GM21529 (cell line): Measurements from ENCODE around the gene CCDC86.

Experiments
- ATAC-seq: cut with Tn5 transposase; IDR thresholded peaks from one replicate; pipeline ENCODE4 v1.9.1; 2021; ENCODE audit not compliant: unreplicated experiment

Gene CCDC86

GRCh38 chr11:60852117-60852981 is 10.4 kb downstream of the CCDC86 start:
- ATAC-seq = no peak

- no peak for ATAC-seq
Observed at GRCh38 chr11:60852982-60853950, 11.4 kb downstream of the CCDC86 start.

- ATAC-seq = no peak
Observed at GRCh38 chr11:60854140-60854846, 12.4 kb downstream of the CCDC86 start.

- ATAC-seq = no peak
Observed at GRCh38 chr11:60854847-60855725, 13.2 kb downstream of the CCDC86 start.

GRCh38 chr11:60855726-60856633 is 14.1 kb downstream of the CCDC86 start, which contains the start of gene PTGDR2:
Gene PTGDR2, minus strand, starts transcription at chr11:60855950. Its CDS starts 2,228 bp downstream, at chr11:60853722.
- no peak for ATAC-seq

GRCh38 chr11:60857378-60858232 is 15.7 kb downstream of the CCDC86 start:
- no peak for ATAC-seq

- no peak for ATAC-seq
Observed at GRCh38 chr11:60858236-60858635, 16.3 kb downstream of the CCDC86 start.

GRCh38 chr11:60858731-60859464 is 17.0 kb downstream of the CCDC86 start:
- ATAC-seq = no peak

- ATAC-seq = no peak
Observed at GRCh38 chr11:60859616-60860250, 17.8 kb downstream of the CCDC86 start.

GRCh38 chr11:60860943-60861342 is 19.0 kb downstream of the CCDC86 start:
- no peak for ATAC-seq

GRCh38 chr11:60862171-60862570 is 20.3 kb downstream of the CCDC86 start:
- no peak for ATAC-seq

GRCh38 chr11:60863550-60864521 is 21.9 kb downstream of the CCDC86 start:
- ATAC-seq = no peak

GRCh38 chr11:60864856-60865513 is 23.1 kb downstream of the CCDC86 start:
- no peak for ATAC-seq

- ATAC-seq = no peak
Observed at GRCh38 chr11:60866911-60867870, 25.3 kb downstream of the CCDC86 start, which contains the start of gene ZP1. Gene ZP1, plus strand, starts transcription at chr11:60867542. Its CDS starts 20 bp downstream, at chr11:60867562.
